OCI-LY1 (cell line): ENCODE measurements around the gene FOXM1.

Experiments used
- H2AFZ ChIP-seq: fragments of 200-600 bp; sonication (generic), shearing (Covaris generic); 2 replicates; pipeline ENCODE4 v1.6.0; 2014; ENCODE audit warnings: antibody characterized with exemption, mild to moderate bottlenecking, low read length
- H3F3A ChIP-seq: fragments of 200-600 bp; sonication (generic), shearing (Covaris generic); 2 replicates; pipeline ENCODE4 v1.6.0; 2014; ENCODE audit warnings: mild to moderate bottlenecking, antibody characterized with exemption, low read length, moderate library complexity; ENCODE audit not compliant: insufficient read depth
- H3K27ac ChIP-seq: fragments of 200-600 bp; sonication (generic); 2 replicates; pipeline ENCODE4 v1.5.1; 2014; ENCODE audit warnings: low read length, mixed run types, mild to moderate bottlenecking, low read depth; ENCODE audit not compliant: poor library complexity, severe bottlenecking
- H3K27me3 ChIP-seq: fragments of 200-600 bp; sonication (generic); 2 replicates; pipeline ENCODE4 v1.6.0; 2014; ENCODE audit warnings: antibody characterized with exemption, mild to moderate bottlenecking, low read length, moderate library complexity; ENCODE audit not compliant: insufficient read depth
- H3K36me3 ChIP-seq: fragments of 200-600 bp; sonication (generic); 2 replicates; pipeline ENCODE4 v1.6.1; 2014; ENCODE audit warnings: mild to moderate bottlenecking, antibody characterized with exemption, low read length, moderate library complexity, mixed read lengths; ENCODE audit not compliant: insufficient read depth
- H3K4me1 ChIP-seq: fragments of 200-600 bp; sonication (generic); 2 replicates; pipeline ENCODE4 v1.5.1; 2014; ENCODE audit warnings: mild to moderate bottlenecking, low read length, moderate library complexity; ENCODE audit not compliant: insufficient read depth, severe bottlenecking
- H3K4me2 ChIP-seq: fragments of 200-600 bp; sonication (generic), shearing (Covaris generic); 2 replicates; pipeline ENCODE4 v1.6.1; 2014; ENCODE audit warnings: low read length
- H3K4me3 ChIP-seq: fragments of 200-600 bp; sonication (generic); 2 replicates; pipeline ENCODE4 v1.5.1; 2014; ENCODE audit warnings: low read length, low read depth, mild to moderate bottlenecking, mixed read lengths; ENCODE audit not compliant: poor library complexity, severe bottlenecking
- H3K79me2 ChIP-seq: fragments of 200-600 bp; shearing (Covaris generic); 2 replicates; pipeline ENCODE4 v1.6.1; 2016; ENCODE audit warnings: mixed run types, low read length, mixed read lengths; ENCODE audit not compliant: insufficient read depth
- H3K9ac ChIP-seq: fragments of 200-600 bp; sonication (generic), shearing (Covaris generic); 2 replicates; pipeline ENCODE4 v1.6.1; 2014; ENCODE audit warnings: mild to moderate bottlenecking, low read length, mixed read lengths
- H3K9me2 ChIP-seq: fragments of 200-600 bp; sonication (generic), shearing (Covaris generic); 2 replicates; pipeline ENCODE4 v1.6.1; 2014; ENCODE audit warnings: low read depth, mild to moderate bottlenecking, low read length, mixed read lengths
- H3K9me3 ChIP-seq: fragments of 200-600 bp; shearing (Covaris generic); 2 replicates; pipeline ENCODE4 v1.6.1; 2014; ENCODE audit warnings: low read length, mixed read lengths
- H4K20me1 ChIP-seq: fragments of 200-600 bp; sonication (generic), shearing (Covaris generic); 2 replicates; pipeline ENCODE4 v1.6.0; 2016; ENCODE audit warnings: mild to moderate bottlenecking, low read length; ENCODE audit not compliant: insufficient read depth
- CTCF ChIP-seq: fragments of 200-600 bp; sonication (generic), shearing (Covaris generic); IDR thresholded peaks from 2 replicates; pipeline ENCODE4 v1.5.1; 2017; ENCODE audit warnings: mild to moderate bottlenecking, antibody characterized with exemption, low read length, moderate library complexity, mixed read lengths
- EZH2 ChIP-seq: fragments of 200-600 bp; sonication (generic), shearing (Covaris generic); IDR thresholded peaks from 2 replicates; pipeline ENCODE4 v1.8.0; 2017; ENCODE audit warnings: borderline replicate concordance, mixed run types, mild to moderate bottlenecking, antibody characterized with exemption, low read length, moderate library complexity, mixed read lengths

The FOXM1 gene

DNA sequence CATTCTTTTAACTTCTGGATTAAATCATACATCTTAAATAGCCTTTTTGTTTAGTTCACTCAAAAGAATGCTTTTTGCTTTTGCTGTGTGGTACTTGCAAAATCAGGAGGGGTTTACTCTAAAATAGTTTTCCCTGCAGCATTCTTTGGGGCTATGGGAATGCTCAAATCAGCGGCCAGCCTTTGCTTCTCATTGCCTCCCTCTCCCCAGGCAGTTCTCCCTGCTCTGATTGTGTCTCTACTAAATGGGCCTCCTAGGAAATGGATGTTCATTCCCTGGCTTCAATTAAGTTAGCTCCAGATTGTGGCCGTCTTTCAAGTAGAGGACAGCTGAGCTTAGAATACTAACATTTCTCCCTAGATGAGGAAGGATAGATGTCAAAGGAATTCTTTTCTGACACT, 18.1 kb upstream of the FOXM1 start:
- Histone ChIP-seq H3K9me3 (no peaks in the 10 kb centered on the region), H3K4me2 (no peak overlapping the region), H3F3A (no peaks in the 10 kb centered on the region; the same call in 1 of the 2 replicates), H3K27ac (no peak overlapping the region), H3K9ac (no peak overlapping the region), H3K4me3 (no peak overlapping the region), H3K27me3 (no peaks in the 10 kb centered on the region), H3K36me3 (no peaks in the 10 kb centered on the region), H4K20me1 (no peaks in the 10 kb centered on the region), H2AFZ (no peak overlapping the region), H3K9me2 (no peaks in the 10 kb centered on the region), H3K79me2 (peaks cover 6% of the 10 kb centered on the region; the same call in 1 of the 2 replicates), H3K4me1 (peaks cover 14% of the 10 kb centered on the region)
- TF ChIP-seq CTCF, result no peak
- TF ChIP-seq EZH2, result no peak

- Histone ChIP-seq H3K27ac (no peak overlapping the region), H3K36me3 (peaks cover 10% of the 10 kb centered on the region; the same call in 1 of the 2 replicates), H3K4me1 (peaks cover 17% of the 10 kb centered on the region), H3K9ac (no peak overlapping the region), H2AFZ (no peak overlapping the region), H3K79me2 (peaks cover 6% of the 10 kb centered on the region; the same call in 1 of the 2 replicates), H3K27me3 (no peaks in the 10 kb centered on the region), H3K9me3 (no peaks in the 10 kb centered on the region), H4K20me1 (no peaks in the 10 kb centered on the region), H3F3A (peaks cover 5% of the 10 kb centered on the region), H3K4me3 (no peak overlapping the region), H3K4me2 (no peak overlapping the region), H3K9me2 (no peaks in the 10 kb centered on the region)
- TF ChIP-seq CTCF, result no peak
- TF ChIP-seq EZH2, result no peak
These were observed 16.0 kb upstream of the FOXM1 start for GRCh38 chr12:2893007-2893406.

GRCh38 chr12:2892246-2892645, 15.3 kb upstream of the FOXM1 start:
- no peak overlapping the region for H3K9ac ChIP-seq

More at GRCh38 chr12:2892246-2892645, 15.3 kb upstream of the FOXM1 start:
- no peak for TF ChIP-seq CTCF
- no peak for TF ChIP-seq EZH2
- Histone ChIP-seq H3K9me3 (no peaks in the 10 kb centered on the region), H3K36me3 (peaks cover 18% of the 10 kb centered on the region; the same call in 1 of the 2 replicates), H4K20me1 (no peaks in the 10 kb centered on the region), H2AFZ (no peak overlapping the region), H3K4me1 (peaks cover 17% of the 10 kb centered on the region), H3K4me2 (peak overlapping the region; percentile 75), H3K79me2 (peaks cover 6% of the 10 kb centered on the region; the same call in 1 of the 2 replicates), H3K27me3 (no peaks in the 10 kb centered on the region), H3F3A (peaks cover 5% of the 10 kb centered on the region), H3K9me2 (no peaks in the 10 kb centered on the region), H3K27ac (no peak overlapping the region), H3K4me3 (peak overlapping the region; percentile 72)
